K562 (cell line): Measurements from ENCODE around the gene ARHGDIA. TPM values are rescaled to one million over a fixed set of nuclear protein-coding genes. Genes with fewer than 3 reads are reported as not detected.

Source experiments
- ATAC-seq: fragments of 200-7000 bp; cut with Tn5 transposase; 3 replicates; pipeline ENCODE4 v1.9.1; 2020; ENCODE audit warnings: moderate library complexity
- BruUV-seq: library from RNA; stranded (reverse); fragments of 400-500 nt; replicated peaks from 2 replicates; lab custom pipeline; 2021; lab: Mats Ljungman, UMichigan
- CTCF ChIA-PET: fragments of 300-600 bp; formaldehyde crosslinking; extraction: SDS; loops from one replicate; lab custom pipeline; 2021; ENCODE audit warnings: low intra/inter-chr PET ratio; lab: Yijun Ruan, JAX
- POLR2A ChIA-PET: fragments of 300-600, 350-650 bp; sonication (Branson Sonifier 250); formaldehyde crosslinking; extraction: SDS; loops from one replicate; lab custom pipeline; 2021; ENCODE audit warnings: antibody characterized with exemption, inconsistent platforms; lab: Yijun Ruan, JAX
- DNase-seq, 4 experiments: peaks; one replicate each; pipeline versions ENCODE4 v3.0.0 to v3.0.0-alpha.2; 2011 to 2018; ENCODE audit warnings: low spot score in 3 of 4, mixed read lengths in 3 of 4; ENCODE audit errors: extremely low read depth in 1 of 4
- FAIRE-seq: peaks from 2 replicates; lab custom pipeline; 2011; peaks lifted over from hg19 to GRCh38; lab: Jason Lieb, UNC
- H2AFZ ChIP-seq: 2 replicates; pipeline ENCODE4 v1.6.0; 2011; ENCODE audit warnings: low read depth, low read length, control low read depth, inconsistent platforms
- H3K27ac ChIP-seq: fragments of 200-600 bp; 3 replicates; pipeline ENCODE4 v1.8.0; 2011; ENCODE audit warnings: low read depth, mild to moderate bottlenecking, control low read depth, inconsistent platforms, low read length, moderate library complexity, mixed read lengths; ENCODE audit errors: extremely low read depth
- H3K27me3 ChIP-seq, 2 experiments: fragments of 300-600 bp in 1 of 2; 2 replicates in 1 of 2; 3 replicates in 1 of 2; pipeline versions ENCODE4 v1.6.0 to v1.8.0; 2011; ENCODE audit warnings: inconsistent platforms in 2 of 2, low read length in 2 of 2, mild to moderate bottlenecking in 1 of 2, mixed read lengths in 1 of 2, moderate library complexity in 1 of 2; ENCODE audit not compliant: control insufficient read depth in 2 of 2, insufficient read depth in 2 of 2
- H3K36me3 ChIP-seq: fragments of 300-600 bp; 3 replicates; pipeline ENCODE4 v1.8.0; 2011; ENCODE audit warnings: mild to moderate bottlenecking, low read length, inconsistent platforms; ENCODE audit not compliant: control insufficient read depth, insufficient read depth
- H3K4me1 ChIP-seq, 2 experiments: fragments of 200-600 bp in 1 of 2; replicated peaks in 1 of 2; 2 replicates in 1 of 2; 3 replicates in 1 of 2; pipeline versions ENCODE4 v1.5.1 to v1.8.0; 2011; ENCODE audit warnings: inconsistent platforms in 2 of 2, low read length in 2 of 2, mild to moderate bottlenecking in 1 of 2, mixed read lengths in 1 of 2, moderate library complexity in 1 of 2; ENCODE audit not compliant: control insufficient read depth in 2 of 2, insufficient read depth in 2 of 2
- H3K4me2 ChIP-seq: 2 replicates; pipeline ENCODE4 v1.6.1; 2011; ENCODE audit warnings: low read length, control low read depth, inconsistent platforms, mixed read lengths; ENCODE audit not compliant: insufficient read depth
- H3K4me3 ChIP-seq: fragments of 200-600 bp; sonication (generic), shearing (Covaris generic); 2 replicates; pipeline ENCODE4 v1.5.1; 2016; ENCODE audit warnings: control low read depth, inconsistent platforms
- H3K79me2 ChIP-seq: fragments of 200-600 bp; 3 replicates; pipeline ENCODE4 v1.8.0; 2011; ENCODE audit warnings: low read length, inconsistent platforms; ENCODE audit not compliant: control insufficient read depth, insufficient read depth
- H3K9ac ChIP-seq, 2 experiments: 2 replicates each; pipeline versions ENCODE4 v1.6.0 to v1.6.1; 2011; ENCODE audit warnings: low read depth in 2 of 2, low read length in 2 of 2, control low read depth in 1 of 2, inconsistent platforms in 1 of 2, mild to moderate bottlenecking in 1 of 2, mixed read lengths in 1 of 2; ENCODE audit not compliant: insufficient read depth in 1 of 2
- H3K9me1 ChIP-seq: one replicate; pipeline ENCODE4 v1.6.0; 2011; ENCODE audit warnings: inconsistent platforms, mild to moderate bottlenecking, low read length, moderate library complexity; ENCODE audit not compliant: control insufficient read depth, insufficient read depth
- H3K9me3 ChIP-seq: replicated peaks from 2 replicates; pipeline ENCODE4 v1.5.1; 2011; ENCODE audit warnings: low read depth, low read length, inconsistent platforms; ENCODE audit not compliant: control insufficient read depth, insufficient read depth
- H4K20me1 ChIP-seq: replicated peaks from 2 replicates; pipeline ENCODE4 v1.6.1; 2011; ENCODE audit warnings: low read length, inconsistent platforms, mixed read lengths; ENCODE audit not compliant: control insufficient read depth, insufficient read depth
- CUX1 ChIP-seq: fragments of 200-800 bp; sonication (Bioruptor generic); IDR thresholded peaks from 2 replicates; pipeline ENCODE4 v1.6.1; 2016; ENCODE audit warnings: missing genetic modification characterization, missing compliant biosample characterization
- ELF4 ChIP-seq: fragments of 450-650 bp; formaldehyde crosslinking; IDR thresholded peaks from 2 replicates; pipeline ENCODE4 v1.4.0; 2022; ENCODE audit warnings: missing genetic modification characterization
- GATAD2A ChIP-seq: fragments of 450-650 bp; IDR thresholded peaks from 2 replicates; pipeline ENCODE4 v1.6.1; 2017
- POLR2G ChIP-seq: fragments of 200-400 bp; formaldehyde crosslinking; IDR thresholded peaks from 2 replicates; pipeline ENCODE4 v1.6.1; 2017; ENCODE audit warnings: low read depth, mild to moderate bottlenecking, antibody characterized with exemption, low read length, moderate library complexity
- WGBS: fragments of 100-300 bp; shearing (Covaris generic); methylation state at CpG from one replicate; pipeline ENCODE4 v1.1.6; 2016; ENCODE audit warnings: low coverage, mixed read lengths; ENCODE audit not compliant: insufficient coverage; ENCODE audit errors: missing lambda C conversion rate; 5-methylcytosine and 5-hydroxymethylcytosine counted together
- in situ Hi-C: fragments of 300-500 bp; cut with MboI; formaldehyde crosslinking; loops from 4 replicates; pipeline ENCODE4 v1.15.0; 2018; ENCODE audit warnings: inconsistent platforms, mixed read lengths
- intact Hi-C: fragments of 100-400 bp; cut with micrococcal nuclease; formaldehyde crosslinking; loops from 2 replicates; pipeline ENCODE4 v1.14.2; 2022
- polyA plus RNA-seq, 8 experiments: library from polyadenylated mRNA; depleted of rRNA in 4 of 8; stranded (reverse) in 5 of 8; unstranded in 3 of 8; fragments of >200 nt; fragmentation: Nextera tagmentation in 2 of 8; fragmentation: Illumina TruSeq in 1 of 8; extraction: Ambion mirVana in 2 of 8; extraction: Trizol in 1 of 8; gene quantifications; 2 replicates each; pipeline versions ENCODE4 v1.2.1 to v1.2.3, GENCODE V29; 2011 to 2014; ENCODE audit warnings: inconsistent platforms in 1 of 8, missing spikeins in 1 of 8
- total RNA-seq, 7 experiments: library from RNA; depleted of rRNA in 6 of 7; stranded (reverse); fragments of >200 nt in 6 of 7; fragmentation: Illumina TruSeq in 2 of 7; extraction: Trizol in 2 of 7; gene quantifications; 2 replicates each; pipeline versions ENCODE4 v1.2.1 to v1.2.3, GENCODE V29; 2011 to 2021; ENCODE audit warnings: low replicate concordance in 1 of 7

ARHGDIA gene
- total and polyA plus RNA-seq, 9 of the 15 experiments (the other 6 are each of a cell fraction or from before 2014, with no cell fraction given) = 9.6 to 340 (median 97.6) TPM

GRCh38 chr17:81903896-81904599 lies 32.9 kb upstream of the ARHGDIA start:
- Histone ChIP-seq H3K27me3 (no peaks in the 10 kb centered on the region), H3K4me2 (no peak overlapping the region), H3K9me1 (no peaks in the 10 kb centered on the region), H2AFZ (no peak overlapping the region), H3K4me3 (no peak overlapping the region), H3K4me1 (peaks cover 10 to 93% of the 10 kb centered on the region in 2 experiments), H3K36me3 (peaks cover 74% of the 10 kb centered on the region; the same call in 2 of the 3 replicates), H3K27ac (no peak overlapping the region), H3K9me3 (no peaks in the 10 kb centered on the region), H3K79me2 (peaks cover 1% of the 10 kb centered on the region; the same call in 2 of the 3 replicates), H4K20me1 (peaks cover 2% of the 10 kb centered on the region; the same call in 1 of the 2 replicates), H3K9ac (peak overlapping the region in 1 of 2 experiments; percentile 4; a peak in 1 of 4 replicates)
- no peak for DNase-seq
- no peak for FAIRE-seq
- no TSS peak for BruUV-seq
- intact Hi-C loops = no loop called here
- ATAC-seq = no peak
- 88% methylated on average over 14 of the region's 24 CpGs for WGBS
- ChIA-PET CTCF (no interaction called here), POLR2A (interaction anchor here (0.7 to 1.7 kb wide), 3 partner anchors 13 to 180 kb away, joined by 3 to 10 read pairs (median 6); no protein-coding TSS in a partner anchor)
- in situ Hi-C loops = no loop called here
- peak; percentile 41; the same call in 1 of the 2 replicates for TF ChIP-seq POLR2G
- TF ChIP-seq GATAD2A = no peak
- TF ChIP-seq ELF4 (CRISPR knock-in tag) = no peak
- no peak for TF ChIP-seq CUX1 (CRISPR knock-in tag)
